Heart right ventricle (tissue), 16 donors: ENCODE results near the gene ZDHHC24. TPM values are rescaled to one million over a fixed set of nuclear protein-coding genes. Genes with fewer than 3 reads are reported as not detected.

Experiments
- ATAC-seq, 8 donors: fragments of 200-7000 bp; cut with Tn5 transposase; one replicate each; pipeline ENCODE4 v1.9.1; 2020; ENCODE audit warnings: mild to moderate bottlenecking in 8 of 8, moderate library complexity in 8 of 8, moderate number of reproducible peaks in 1 of 8
- DNase-seq, 2 donors: peaks; one replicate each; pipeline ENCODE4 v3.0.0-alpha.2; 2020
- H3K27ac ChIP-seq, 10 donors: fragments of 200-600 bp; sonication (generic) in 2 of 10; one replicate each; pipeline versions ENCODE4 v1.5.0 to v1.8.0; 2020 to 2022; ENCODE audit warnings: mild to moderate bottlenecking in 3 of 10
- H3K27me3 ChIP-seq, 7 donors: fragments of 200-600 bp; one replicate each; pipeline ENCODE4 v1.8.0; 2021 to 2022; ENCODE audit warnings: mild to moderate bottlenecking in 2 of 7
- H3K36me3 ChIP-seq, 9 donors: fragments of 200-600 bp; sonication (generic) in 1 of 9; one replicate each; pipeline versions ENCODE4 v1.5.0 to v1.8.0; 2020 to 2022; ENCODE audit warnings: mild to moderate bottlenecking in 2 of 9
- H3K4me1 ChIP-seq, 9 donors: fragments of 200-600 bp; sonication (generic) in 1 of 9; one replicate each; pipeline versions ENCODE4 v1.5.0 to v1.8.0; 2020 to 2022; ENCODE audit warnings: mild to moderate bottlenecking in 4 of 9
- H3K4me3 ChIP-seq, 10 donors: fragments of 200-600 bp; sonication (generic) in 2 of 10; one replicate each; pipeline versions ENCODE4 v1.5.0 to v1.8.0; 2020 to 2022; ENCODE audit warnings: mild to moderate bottlenecking in 7 of 10, moderate library complexity in 2 of 10
- H3K9me3 ChIP-seq, 11 donors: fragments of 200-600 bp in 10 of 11; sonication (generic) in 2 of 11; one replicate each; pipeline versions ENCODE4 v1.5.0 to v1.8.0; 2013 to 2022; ENCODE audit warnings: mild to moderate bottlenecking in 2 of 11, control low read depth in 1 of 11, moderate library complexity in 1 of 11
- WGBS, 2 donors: extraction: QIAGEN DNeasy Blood & Tissue Kit; methylation state at CpG; one replicate each; pipeline ENCODE4 v1.1.7; 2013; ENCODE audit warnings: inconsistent platforms in 1 of 2; 5-methylcytosine and 5-hydroxymethylcytosine counted together
- intact Hi-C, 10 donors: fragments of 100-400 bp; cut with DNase I; formaldehyde crosslinking; loops; one replicate each; pipeline versions ENCODE4 v1.11.1 to v1.14.2; 2022
- polyA plus RNA-seq, 2 donors: library from polyadenylated mRNA; stranded (reverse); fragments of 200-250 nt; gene quantifications; one replicate each; pipeline ENCODE4 v1.2.3, GENCODE V29; 2013
- total RNA-seq, 10 donors: library from RNA; stranded (reverse); fragmentation: NEBNext Ultra II Directional in 3 of 10; extraction: Animal tissue kit (Norgen Biotek cat#: 25700) in 3 of 10; gene quantifications; one replicate each; pipeline versions ENCODE4 v1.2.1 to v1.2.4, GENCODE V29; 2021 to 2023
- TF ChIP-seq, protein P1 (sequence below), 9 donors: fragments of 200-600 bp; sonication (generic) in 2 of 9; IDR thresholded peaks; one replicate each; pipeline versions ENCODE4 v1.5.0 to v1.8.0; 2021 to 2022; ENCODE audit warnings: antibody characterized with exemption in 9 of 9, mild to moderate bottlenecking in 5 of 9, moderate library complexity in 1 of 9
- donor health status: Arrhythmogenic right ventricular cardiomyopathy.
- donor health status: ischemic (EF 13 %, LVEDD 7.1; RV severe dilation, severe dysfunction).
- donor health status: healthy with polysubstance abuse.
- donor health status: DM: no; HTN: yes; CAD: no.
- donor health status: DM: no; HTN: no; CAD: no.
- donor health status: ischemic (EF 25% LVEDD 6.9; RV normal size, moderate dysfunction).
- donor health status: ischemic (EF 25% LVEDD 5.7; RV mildly dilated, moderate dysfunction).
- donor health status: healthy.
- donor health status: DM: yes; HTN: yes; CAD: no.
- donor health status: Ischemic cardiomyopathy.
- donor health status: ischemic (EF 35%, LVEDD 5.7; RV mildly dilated, moderate dysfunction).
- donor health status: nonischemic (EF 11% LVEDD 7.7; RV severe dilation, severe dysfunction).
- donor health status: DM: yes; HTN: yes; CAD: no.
- donor health status: PGD.
- donor health status: ischemic (EF 29% LVEDD 5.4; RV normal size, mild dysfunction).
- donor health status: nonischemic (EF 23%, LVEDD 6.1; RV moderate dilation, normal function).

Gene ZDHHC24
- total and polyA plus RNA-seq, 12 donors: 4.6 to 8.4 (median 5.8) TPM

DNA sequence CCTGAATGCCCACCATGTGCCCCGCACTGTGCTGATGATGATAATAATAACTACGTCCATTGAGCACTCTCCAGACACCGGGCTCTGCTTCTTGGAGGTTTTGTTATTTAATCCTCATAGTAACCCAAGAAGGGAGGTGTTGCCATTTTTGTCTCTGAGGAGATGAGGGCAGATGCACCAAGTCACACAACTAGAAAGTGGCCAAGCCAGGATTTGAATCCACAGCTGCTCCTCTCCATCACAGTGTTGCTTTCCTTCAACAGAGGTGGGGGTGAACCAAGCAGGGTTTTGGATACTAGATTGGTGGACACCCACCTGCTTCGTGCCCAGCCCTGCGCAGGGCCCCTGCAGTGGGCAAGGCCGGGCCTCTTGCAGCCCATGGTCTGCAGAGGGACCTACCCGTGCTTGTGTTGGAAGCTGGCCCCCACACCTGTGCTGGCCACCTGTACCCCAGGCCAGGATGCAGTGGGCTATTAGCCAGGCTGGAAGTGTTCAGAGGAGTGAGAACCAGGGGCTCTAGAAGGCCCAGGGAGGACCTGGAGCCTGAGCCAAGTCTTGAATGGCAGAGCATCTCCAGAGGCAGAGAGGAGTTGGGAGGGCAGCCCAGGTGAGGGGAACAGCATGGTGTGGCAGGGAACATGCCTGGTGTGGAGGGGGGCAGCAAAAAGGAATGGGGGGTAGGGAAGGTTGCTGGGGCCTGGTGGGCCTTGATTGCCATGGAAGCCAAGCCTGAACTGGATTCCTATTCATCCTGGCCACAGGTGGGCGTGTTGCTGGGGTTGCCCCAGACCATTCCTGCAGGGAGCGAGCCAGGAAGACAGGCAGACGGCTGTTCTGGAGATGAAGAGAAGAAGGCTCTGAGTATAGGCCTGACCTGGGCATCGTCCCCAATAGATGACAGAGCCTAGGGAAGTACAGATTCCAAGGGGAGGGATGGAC is 68.3 kb downstream of the ZDHHC24 start:
- WGBS, 2 donors: 85 to 86% methylated on average over 11 of the region's 11 CpGs
- Histone ChIP-seq H3K4me1 (peaks cover 0 to 22% (median 17%) of the 10 kb centered on the region in 9 donors), H3K9me3 (no peaks in the 10 kb centered on the region), H3K4me3 (no peak overlapping the region), H3K36me3 (peaks cover 0 to 44% (median 11%) of the 10 kb centered on the region in 9 donors), H3K27me3 (no peaks in the 10 kb centered on the region), H3K27ac (no peak overlapping the region)
- DNase-seq (no peak), ATAC-seq (no peak)
- intact Hi-C loops: loop anchor here in 2 of 10 donors (2.0 to 5.0 kb wide), 2 partner anchors 69 to 70 kb away; no protein-coding TSS in a partner anchor
- TF ChIP-seq, protein P1, sequence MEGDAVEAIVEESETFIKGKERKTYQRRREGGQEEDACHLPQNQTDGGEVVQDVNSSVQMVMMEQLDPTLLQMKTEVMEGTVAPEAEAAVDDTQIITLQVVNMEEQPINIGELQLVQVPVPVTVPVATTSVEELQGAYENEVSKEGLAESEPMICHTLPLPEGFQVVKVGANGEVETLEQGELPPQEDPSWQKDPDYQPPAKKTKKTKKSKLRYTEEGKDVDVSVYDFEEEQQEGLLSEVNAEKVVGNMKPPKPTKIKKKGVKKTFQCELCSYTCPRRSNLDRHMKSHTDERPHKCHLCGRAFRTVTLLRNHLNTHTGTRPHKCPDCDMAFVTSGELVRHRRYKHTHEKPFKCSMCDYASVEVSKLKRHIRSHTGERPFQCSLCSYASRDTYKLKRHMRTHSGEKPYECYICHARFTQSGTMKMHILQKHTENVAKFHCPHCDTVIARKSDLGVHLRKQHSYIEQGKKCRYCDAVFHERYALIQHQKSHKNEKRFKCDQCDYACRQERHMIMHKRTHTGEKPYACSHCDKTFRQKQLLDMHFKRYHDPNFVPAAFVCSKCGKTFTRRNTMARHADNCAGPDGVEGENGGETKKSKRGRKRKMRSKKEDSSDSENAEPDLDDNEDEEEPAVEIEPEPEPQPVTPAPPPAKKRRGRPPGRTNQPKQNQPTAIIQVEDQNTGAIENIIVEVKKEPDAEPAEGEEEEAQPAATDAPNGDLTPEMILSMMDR (IDR thresholded peaks at IDR 0.05): no peak

DNA sequence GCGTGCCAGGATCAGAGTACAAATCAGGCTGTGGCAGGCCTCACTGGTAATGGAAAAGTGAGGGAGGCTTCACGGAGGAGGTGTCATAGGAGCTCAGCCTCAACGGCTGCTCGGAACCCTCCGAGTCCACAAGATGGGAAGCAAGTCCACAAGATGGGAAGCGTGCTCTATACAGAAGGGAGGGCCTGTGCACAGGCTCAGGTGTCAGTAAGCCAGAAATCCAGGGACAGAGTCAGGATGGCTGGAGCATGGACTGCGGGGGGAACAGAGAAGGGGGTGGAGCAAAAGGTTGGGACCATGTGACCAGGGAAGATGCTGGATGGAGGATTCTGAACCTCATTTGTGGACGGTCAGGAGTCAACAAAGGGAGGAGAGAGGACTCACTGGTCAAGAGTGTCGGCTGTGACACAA is 69.0 kb downstream of the ZDHHC24 start:
- Histone ChIP-seq H3K27ac (no peak overlapping the region), H3K27me3 (no peaks in the 10 kb centered on the region), H3K9me3 (no peaks in the 10 kb centered on the region), H3K4me1 (peaks cover 0 to 22% (median 17%) of the 10 kb centered on the region in 9 donors), H3K36me3 (peaks cover 0 to 49% (median 11%) of the 10 kb centered on the region in 9 donors), H3K4me3 (no peak overlapping the region)
- ATAC-seq (no peak), DNase-seq (no peak)
- WGBS, 2 donors: 61 to 64% methylated on average over 9 of the region's 9 CpGs
- TF ChIP-seq, protein P1 (IDR thresholded peaks at IDR 0.05): no peak
- intact Hi-C loops: loop anchor here in 1 of 10 donors (5.0 kb wide), 1 partner anchor 70 kb away; no protein-coding TSS in a partner anchor

DNA sequence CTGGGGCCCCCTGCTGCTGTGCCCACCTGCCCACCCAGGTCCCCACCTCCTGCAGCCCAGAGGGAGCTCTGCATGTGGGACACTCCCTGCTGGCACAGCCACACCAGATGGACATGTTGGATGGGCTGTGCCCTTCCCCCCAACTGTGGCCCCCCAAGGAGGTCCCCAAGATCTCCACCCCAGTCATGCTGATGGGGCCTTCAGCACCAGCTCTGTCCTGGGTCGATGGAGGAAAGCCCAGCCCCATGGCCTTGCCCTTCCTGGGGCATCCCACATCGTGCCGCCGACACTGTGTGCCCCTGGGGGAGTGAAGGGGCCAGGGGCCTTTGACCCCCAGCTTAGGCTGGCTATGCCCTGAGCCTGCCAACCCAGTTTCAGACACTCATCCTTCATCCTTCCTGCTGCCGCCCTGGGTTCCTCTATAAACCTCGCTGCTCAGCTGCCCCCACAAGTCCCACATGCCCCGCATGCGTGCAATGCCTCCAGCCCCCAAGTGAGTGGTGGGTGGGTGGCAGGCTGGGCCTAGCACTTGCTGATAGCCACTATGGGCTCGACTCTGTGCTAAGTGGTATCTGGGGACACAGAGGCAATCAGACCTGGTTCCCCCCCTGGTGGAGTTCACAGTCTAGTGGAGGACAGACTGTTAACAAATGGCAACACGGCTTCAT is 69.5 kb downstream of the ZDHHC24 start:
- H3K27ac ChIP-seq: no peak overlapping the region
- WGBS, 2 donors: 79 to 82% methylated on average over 10 of the region's 10 CpGs
- H3K27me3 ChIP-seq: no peaks in the 10 kb centered on the region
- peaks cover 0 to 22% (median 17%) of the 10 kb centered on the region in 9 donors for H3K4me1 ChIP-seq
- no peak for DNase-seq
- H3K36me3 ChIP-seq: peaks cover 0 to 54% (median 11%) of the 10 kb centered on the region in 9 donors
- no peaks in the 10 kb centered on the region for H3K9me3 ChIP-seq
- H3K4me3 ChIP-seq: no peak overlapping the region
- TF ChIP-seq, protein P1 (IDR thresholded peaks at IDR 0.05): no peak
- intact Hi-C loops: loop anchor here in 1 of 10 donors (5.0 kb wide), 1 partner anchor 69 kb away; no protein-coding TSS in a partner anchor
- ATAC-seq: no peak
